ENCODE data around the gene ACY1.
A peak's percentile ranks its signal among the peaks of the same experiment; 100 is the strongest.

The ACY1 gene

DNA sequence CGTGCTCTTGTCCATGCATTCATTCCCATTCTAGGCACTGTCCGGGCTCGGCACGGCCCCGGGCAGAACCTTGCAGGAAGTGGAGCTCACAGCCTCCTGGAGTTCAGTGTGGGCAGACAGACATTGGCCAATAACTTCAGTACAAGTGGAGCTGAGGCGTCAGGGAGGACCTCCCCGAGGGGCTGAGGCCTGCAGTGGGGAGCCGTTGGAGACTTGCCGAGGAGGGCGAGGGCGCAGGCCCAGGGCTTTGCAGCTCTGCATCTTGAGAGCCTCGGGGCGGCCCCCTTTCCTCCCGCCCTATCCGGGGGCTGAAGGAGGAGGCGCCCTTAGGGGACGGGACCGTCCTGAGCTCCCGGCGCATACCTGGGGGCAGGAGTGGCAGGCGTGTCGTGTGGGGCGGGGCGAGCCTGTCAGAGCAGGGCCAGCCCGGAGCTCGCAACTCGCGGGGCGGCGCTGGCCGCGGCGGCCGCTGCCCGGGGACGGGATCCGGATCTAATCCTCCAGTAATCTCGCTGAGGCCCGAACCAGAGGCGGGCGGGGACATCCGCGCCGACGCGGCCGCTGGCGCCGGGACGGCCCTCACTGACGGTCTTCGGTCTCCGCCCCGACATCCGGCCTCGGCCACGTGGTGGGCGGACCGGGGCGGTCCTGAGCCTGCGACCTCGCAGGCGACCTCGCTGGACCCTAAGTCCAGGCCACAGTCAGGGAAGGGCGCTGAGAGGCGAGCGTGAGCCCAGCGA is at the start of gene ACY1:
ACY1 (plus strand) TSS at position 698 of the 740 bp plus-strand sequence. CDS start 530 bp downstream, outside the sequence.
- H3K36me3 Mint-ChIP-seq (ENCODE audit: low read depth), result peaks cover 20% of the 10 kb centered on the region
- peak within 1 kb of the TSS; percentile 90 for H3K27ac Mint-ChIP-seq
- intact Hi-C loops (cut with micrococcal nuclease), result no loop called here
- peaks cover 46% of the 10 kb centered on the region for H3K4me1 Mint-ChIP-seq (ENCODE audit: low read depth)
- no peaks in the 10 kb centered on the region for H3K27me3 Mint-ChIP-seq
- peak within 1 kb of the TSS; percentile 89 for H3K4me3 Mint-ChIP-seq
- H3K9me3 Mint-ChIP-seq, result no peaks in the 10 kb centered on the region

DNA sequence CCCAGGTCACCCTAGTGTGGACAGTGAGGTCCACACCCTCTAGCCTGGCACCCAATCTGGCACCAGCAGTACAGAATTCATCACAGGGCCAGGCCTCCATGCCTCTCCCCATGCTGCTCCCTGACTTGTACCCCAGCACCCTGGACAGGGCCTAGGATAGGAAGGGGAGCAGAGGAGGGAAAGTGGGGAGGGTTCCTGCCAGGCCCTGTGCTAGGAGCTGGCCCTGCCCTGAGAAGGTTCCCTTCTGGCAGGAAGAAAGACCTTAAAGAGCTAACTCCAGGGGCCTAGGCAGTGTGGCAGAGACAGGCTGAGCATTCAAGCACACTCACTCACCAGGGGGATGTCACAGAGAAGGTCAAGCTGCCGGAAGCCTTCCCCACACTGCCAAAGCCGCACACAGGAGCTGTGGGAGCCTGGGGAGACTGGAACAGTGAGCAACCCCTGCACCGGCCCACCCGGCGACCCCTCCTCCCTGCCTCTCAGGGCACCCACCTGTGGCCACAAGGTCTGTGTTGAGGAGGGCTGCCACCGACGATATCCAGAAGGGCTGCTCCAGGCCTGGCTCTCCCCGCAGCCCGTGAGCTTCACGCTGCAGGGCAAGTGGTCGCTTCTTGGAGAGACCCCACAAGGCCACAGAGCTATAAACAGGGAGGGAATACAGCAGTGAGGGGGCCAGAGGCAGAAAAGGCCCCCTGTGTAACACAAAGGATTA is 49.0 kb upstream of the ACY1 start:
- Mint-ChIP-seq H3K27me3 (no peaks in the 10 kb centered on the region), H3K4me1 (ENCODE audit: low read depth) (peaks cover 12% of the 10 kb centered on the region), H3K4me3 (no peak overlapping the region), H3K36me3 (ENCODE audit: low read depth) (peaks cover 78% of the 10 kb centered on the region), H3K9me3 (no peaks in the 10 kb centered on the region), H3K27ac (no peak overlapping the region)
- intact Hi-C loops (cut with micrococcal nuclease), result no loop called here

DNA sequence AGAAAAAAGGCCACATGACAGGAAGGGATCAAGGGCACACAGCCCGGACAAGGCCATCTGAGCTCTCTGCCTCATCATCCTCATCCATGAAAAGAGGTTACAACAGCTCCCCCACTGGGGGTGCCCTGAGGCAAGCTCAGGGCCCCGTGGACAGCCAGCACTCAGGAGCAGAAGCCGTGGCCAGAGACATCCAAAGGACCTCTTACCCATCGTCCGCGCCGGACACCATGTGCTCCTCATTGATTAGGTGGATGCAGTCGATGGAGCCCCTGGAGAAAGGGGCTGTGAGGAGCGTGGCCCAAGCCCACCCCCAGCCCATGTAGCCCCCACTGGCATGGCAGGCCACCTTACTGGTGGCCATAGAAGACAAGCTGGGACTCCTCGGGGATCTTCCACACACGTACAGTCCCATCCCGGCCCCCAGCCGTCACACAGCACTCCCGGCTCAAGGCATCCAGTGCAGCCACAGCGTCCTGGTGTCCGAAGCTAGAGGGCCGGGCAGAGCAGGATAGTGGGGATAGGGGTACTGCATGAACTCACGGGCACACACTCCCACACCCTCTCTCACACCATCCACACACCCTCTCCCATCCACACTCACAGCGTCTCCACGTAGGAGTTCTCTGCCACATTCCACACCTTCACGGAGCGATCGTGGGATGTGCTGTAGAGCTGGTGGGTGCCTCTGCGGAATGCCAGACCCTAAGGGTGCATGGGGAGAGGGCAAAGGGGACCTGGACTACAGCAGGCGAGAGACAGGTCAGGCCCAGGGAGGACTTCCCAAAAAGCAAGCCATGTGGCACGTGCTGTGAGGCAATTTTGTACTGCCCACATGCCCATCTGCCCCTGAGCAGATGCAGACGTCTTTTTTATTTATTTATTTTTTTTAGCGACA is 48.1 kb upstream of the ACY1 start:
- Mint-ChIP-seq H3K27me3 (no peaks in the 10 kb centered on the region), H3K27ac (no peak overlapping the region), H3K36me3 (ENCODE audit: low read depth) (peaks cover 81% of the 10 kb centered on the region), H3K4me3 (no peak overlapping the region), H3K9me3 (no peaks in the 10 kb centered on the region), H3K4me1 (ENCODE audit: low read depth) (peaks cover 13% of the 10 kb centered on the region)
- intact Hi-C loops (cut with micrococcal nuclease), result no loop called here

DNA sequence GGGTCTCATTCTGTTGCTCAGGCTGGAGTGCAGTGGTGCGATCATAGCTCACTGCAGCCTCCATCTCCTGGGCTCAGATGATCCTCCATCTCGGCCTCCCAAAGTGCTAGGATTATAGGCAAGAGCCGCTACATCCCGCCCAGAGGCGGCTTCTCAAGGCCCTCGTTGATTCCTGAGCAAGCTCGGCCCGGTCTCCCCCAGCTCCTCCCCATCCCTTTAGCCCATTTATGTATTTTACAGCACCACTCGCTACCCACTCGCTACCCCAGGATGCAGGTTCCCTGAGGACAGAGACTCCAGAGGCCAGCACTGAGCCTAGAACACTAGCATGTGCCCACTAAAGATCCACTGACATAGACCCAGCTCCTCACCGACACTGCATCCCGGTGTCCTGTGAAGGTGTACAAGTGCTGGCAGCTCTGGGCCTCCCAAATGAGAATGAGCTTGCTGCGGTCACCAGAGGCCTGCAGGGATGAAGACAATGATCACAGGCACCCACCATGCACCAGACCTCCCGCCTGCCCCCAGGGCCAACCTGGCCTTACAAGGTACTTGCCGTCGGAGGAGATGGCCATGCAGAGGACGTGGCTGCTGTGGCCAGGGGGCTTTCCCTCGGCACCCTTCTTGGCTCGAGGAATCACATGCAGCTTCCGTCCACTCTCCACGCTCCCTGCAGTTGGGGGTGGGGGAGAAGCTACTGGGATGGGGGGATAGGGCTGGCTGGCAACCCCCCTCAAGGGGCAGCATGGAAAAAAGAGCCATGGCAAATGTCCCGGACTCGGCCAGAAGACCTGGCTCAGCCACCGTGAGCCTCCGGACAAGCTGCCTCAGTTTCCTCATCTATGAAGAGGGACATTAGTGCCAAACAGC is 47.2 kb upstream of the ACY1 start:
- Mint-ChIP-seq H3K27ac (no peak overlapping the region), H3K9me3 (no peaks in the 10 kb centered on the region), H3K27me3 (no peaks in the 10 kb centered on the region), H3K4me1 (ENCODE audit: low read depth) (peaks cover 22% of the 10 kb centered on the region), H3K4me3 (no peak overlapping the region), H3K36me3 (ENCODE audit: low read depth) (peaks cover 89% of the 10 kb centered on the region)
- intact Hi-C loops (cut with micrococcal nuclease), result no loop called here

DNA sequence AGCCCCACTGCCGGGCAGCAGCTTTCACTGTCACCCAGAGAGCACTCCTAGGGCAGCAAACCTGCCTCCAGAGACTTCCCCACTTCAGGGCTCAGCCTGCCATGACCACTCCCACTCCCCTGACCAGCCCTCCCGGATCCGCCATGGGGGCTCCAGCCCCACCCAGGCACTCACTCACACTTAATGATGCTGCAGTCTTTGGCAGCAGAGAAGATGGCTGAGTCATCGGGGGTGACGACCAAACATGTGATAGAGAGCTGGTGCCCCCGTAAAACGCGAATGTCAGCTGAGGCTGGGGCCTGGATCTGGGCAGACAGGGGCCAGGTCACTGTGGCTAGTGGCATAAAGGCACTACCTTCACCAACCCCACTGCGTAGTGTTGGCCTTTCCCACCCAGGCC is 46.3 kb upstream of the ACY1 start:
- Mint-ChIP-seq H3K4me1 (ENCODE audit: low read depth) (peaks cover 25% of the 10 kb centered on the region), H3K9me3 (no peaks in the 10 kb centered on the region), H3K27ac (no peak overlapping the region), H3K27me3 (no peaks in the 10 kb centered on the region), H3K4me3 (no peak overlapping the region), H3K36me3 (ENCODE audit: low read depth) (peaks cover 83% of the 10 kb centered on the region)
- intact Hi-C loops (cut with micrococcal nuclease), result no loop called here

DNA sequence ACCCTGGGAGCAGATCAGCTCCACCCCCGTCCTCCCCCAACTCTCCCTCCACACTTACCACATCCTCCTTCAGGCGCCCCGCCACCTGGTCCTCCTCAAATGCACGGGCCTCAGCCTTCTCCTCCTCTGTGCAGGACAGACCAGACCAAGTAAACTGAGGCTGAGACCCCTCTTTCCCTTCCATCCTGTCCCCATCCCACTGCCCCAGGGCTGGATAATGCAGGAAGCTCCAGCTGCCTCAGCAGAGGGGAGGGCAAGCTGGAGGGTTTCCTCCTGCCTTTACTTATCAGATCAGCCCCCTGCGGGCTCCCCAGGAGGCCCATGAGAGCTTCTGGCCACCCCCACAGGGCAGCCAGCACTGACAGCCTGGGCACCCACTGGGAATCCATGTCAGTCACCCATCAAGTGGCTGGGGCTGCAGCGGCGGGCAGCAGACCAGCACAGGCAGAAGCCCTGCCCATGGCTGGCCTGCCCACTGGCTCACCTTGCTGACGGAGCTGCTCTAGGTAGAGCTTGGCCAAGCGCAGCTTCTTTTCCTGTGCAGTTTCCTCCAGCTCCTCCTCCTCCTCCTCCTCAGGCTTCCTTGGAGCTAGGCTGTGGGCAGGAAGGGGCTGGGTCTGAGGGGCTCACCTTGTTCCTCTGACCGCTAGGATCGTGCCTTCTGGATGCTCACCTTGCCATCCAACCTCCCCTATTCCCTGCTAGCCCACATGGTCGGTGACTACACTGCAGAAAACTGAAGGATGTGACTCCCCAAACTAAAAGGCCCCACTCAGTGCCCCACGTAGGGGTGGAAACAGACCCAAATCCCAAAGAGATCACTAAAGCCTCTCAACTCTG is 45.5 kb upstream of the ACY1 start:
- Mint-ChIP-seq H3K4me1 (ENCODE audit: low read depth) (peaks cover 34% of the 10 kb centered on the region), H3K36me3 (ENCODE audit: low read depth) (peaks cover 75% of the 10 kb centered on the region), H3K9me3 (no peaks in the 10 kb centered on the region), H3K4me3 (no peak overlapping the region), H3K27ac (no peak overlapping the region), H3K27me3 (no peaks in the 10 kb centered on the region)
- intact Hi-C loops (cut with micrococcal nuclease), result no loop called here

DNA sequence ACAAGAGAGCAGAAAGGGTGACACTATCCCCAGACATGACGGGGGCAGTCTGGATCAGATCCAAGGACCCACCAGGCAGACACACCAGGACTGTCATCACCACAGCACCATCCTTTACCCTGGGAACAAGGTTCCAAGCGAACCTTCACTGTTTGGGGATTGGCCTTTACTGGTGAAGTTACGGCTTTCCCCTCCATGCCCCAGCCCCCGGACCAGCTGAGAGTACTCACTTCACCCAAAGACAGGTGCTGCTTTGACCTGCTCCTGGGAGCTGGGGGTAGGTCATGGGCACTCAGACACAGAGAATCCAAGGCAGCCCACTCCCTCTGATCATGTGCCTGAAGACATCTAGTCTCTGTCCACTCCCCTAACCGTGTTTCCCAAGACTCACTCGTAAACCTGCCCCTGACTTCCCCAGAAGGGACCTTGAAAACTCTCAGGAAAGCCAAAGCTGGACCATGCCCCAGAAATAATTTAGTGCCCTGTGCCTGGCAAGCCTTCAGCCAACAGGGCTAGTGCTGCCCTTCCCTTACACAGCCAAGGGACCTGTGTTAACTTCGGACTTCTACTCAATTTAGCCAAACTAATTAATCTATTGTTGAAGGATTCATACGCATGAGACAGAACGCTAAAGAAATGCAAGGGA is 44.4 kb upstream of the ACY1 start:
- Mint-ChIP-seq H3K4me1 (ENCODE audit: low read depth) (peaks cover 38% of the 10 kb centered on the region), H3K9me3 (no peaks in the 10 kb centered on the region), H3K27me3 (no peaks in the 10 kb centered on the region), H3K36me3 (ENCODE audit: low read depth) (peaks cover 65% of the 10 kb centered on the region), H3K27ac (no peak overlapping the region), H3K4me3 (no peak overlapping the region)
- intact Hi-C loops (cut with micrococcal nuclease), result no loop called here

DNA sequence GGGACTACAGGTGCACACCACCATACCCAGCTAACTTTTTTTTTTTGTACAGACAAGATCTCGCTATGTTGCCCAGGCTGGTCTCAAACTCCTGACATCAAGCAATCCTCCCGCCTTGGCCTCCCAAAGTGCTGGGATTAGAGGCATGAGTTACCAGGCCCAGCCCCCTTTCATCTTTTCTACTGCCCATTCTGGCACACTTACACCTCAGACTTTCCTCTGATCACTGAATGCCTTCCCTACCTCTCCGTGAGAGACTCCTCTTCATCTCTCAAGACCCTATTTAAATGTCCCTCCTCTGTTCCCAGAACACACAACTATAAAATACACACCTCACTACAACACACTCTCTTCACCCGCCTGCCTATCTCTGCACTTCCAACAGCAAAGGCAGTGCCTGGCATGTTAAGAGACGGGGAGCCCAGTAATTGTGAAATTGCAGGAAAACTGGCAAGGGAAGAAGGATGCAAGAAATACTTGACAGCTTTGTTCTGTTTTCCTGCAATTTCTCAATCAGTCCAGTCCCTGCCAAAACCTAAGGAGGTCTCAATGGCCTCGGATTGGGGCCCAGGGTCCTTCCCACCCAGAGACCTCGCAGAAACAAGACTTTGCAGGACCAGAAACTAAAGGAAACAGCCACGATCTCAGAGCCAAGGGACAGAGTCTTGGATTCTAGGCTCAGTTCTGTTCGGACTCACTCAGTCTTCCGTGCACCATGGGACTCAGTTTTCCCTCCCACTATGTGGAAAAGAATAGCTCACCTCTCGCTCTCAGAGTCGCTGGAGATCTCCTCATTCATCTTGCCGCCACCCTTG is 42.5 kb upstream of the ACY1 start:
- H3K36me3 Mint-ChIP-seq (ENCODE audit: low read depth), result peaks cover 50% of the 10 kb centered on the region
- peaks cover 44% of the 10 kb centered on the region for H3K4me1 Mint-ChIP-seq (ENCODE audit: low read depth)
- H3K27me3 Mint-ChIP-seq, result no peaks in the 10 kb centered on the region
- H3K4me3 Mint-ChIP-seq, result peak overlapping the region; percentile 82
- intact Hi-C loops (cut with micrococcal nuclease), result loop anchor here (5.0 kb wide), 1 partner anchor 116 kb away; the partner anchor contains the start of gene DUSP7
- H3K27ac Mint-ChIP-seq, result peak overlapping the region; percentile 85
- H3K9me3 Mint-ChIP-seq, result no peaks in the 10 kb centered on the region

DNA sequence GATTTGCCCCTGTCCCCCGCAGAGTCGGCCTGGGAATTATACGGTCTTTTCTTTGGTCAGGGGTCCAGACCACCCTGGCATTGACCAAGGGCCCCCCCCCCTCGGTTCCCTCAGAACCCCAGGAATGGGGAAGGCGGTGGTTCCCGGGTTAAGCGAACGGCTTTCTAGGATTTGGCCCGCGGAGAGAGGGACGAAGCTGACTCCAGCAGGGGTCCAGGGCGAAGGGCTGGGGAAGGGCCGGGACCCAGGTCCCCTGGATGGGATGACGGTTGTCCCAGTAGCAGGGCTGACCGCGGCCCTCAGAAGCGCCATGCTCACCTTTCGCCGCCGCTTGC is 41.9 kb upstream of the ACY1 start:
- H3K4me3 Mint-ChIP-seq, result peak overlapping the region; percentile 82
- peak overlapping the region; percentile 85 for H3K27ac Mint-ChIP-seq
- H3K36me3 Mint-ChIP-seq (ENCODE audit: low read depth), result peaks cover 44% of the 10 kb centered on the region
- H3K9me3 Mint-ChIP-seq, result no peaks in the 10 kb centered on the region
- intact Hi-C loops (cut with micrococcal nuclease), result loop anchor here (5.0 kb wide), 1 partner anchor 116 kb away; the partner anchor contains the start of gene DUSP7
- no peaks in the 10 kb centered on the region for H3K27me3 Mint-ChIP-seq
- H3K4me1 Mint-ChIP-seq (ENCODE audit: low read depth), result peaks cover 48% of the 10 kb centered on the region

DNA sequence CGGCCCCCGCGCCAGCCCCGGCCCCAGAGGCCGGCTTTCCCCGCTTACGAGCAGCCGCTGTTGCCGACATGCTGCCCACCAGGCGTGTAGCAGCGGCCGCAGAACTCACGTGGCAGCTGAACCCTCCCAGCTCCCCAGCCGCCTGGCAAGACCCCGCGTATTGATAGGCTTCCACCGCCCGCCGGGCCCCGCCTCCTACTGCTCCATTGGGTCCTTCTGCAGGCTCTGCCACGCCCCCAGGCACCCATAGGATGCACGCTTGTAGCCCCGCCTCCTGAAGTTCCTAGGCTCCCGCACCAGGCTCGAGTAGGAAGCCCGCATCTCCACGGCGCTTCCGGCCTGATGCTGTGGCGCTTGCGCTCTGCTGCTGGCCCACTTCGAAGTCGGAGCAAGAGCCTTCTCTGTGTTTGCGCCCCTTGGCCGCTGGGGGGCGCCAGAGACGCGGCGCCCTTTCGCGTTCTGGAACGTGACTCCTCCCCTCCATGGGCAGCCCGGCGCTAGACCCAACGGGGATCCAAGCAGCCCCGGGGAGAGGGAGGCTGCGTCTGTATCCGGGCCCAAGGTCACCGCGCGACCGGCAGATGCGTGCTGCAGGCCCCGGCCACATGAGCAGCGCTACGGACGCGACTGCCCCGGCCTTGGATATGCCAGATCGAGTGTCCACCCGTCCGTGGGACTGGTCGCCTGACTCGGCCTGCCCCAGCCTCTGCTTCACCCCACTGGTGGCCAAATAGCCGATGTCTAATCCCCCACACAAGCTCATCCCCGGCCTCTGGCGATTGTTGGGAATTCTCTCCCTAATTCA is 41.3 kb upstream of the ACY1 start, which contains the start of the genes PARP3 and RRP9:
PARP3 (plus strand) TSS at position 566 of the 805 bp plus-strand sequence. CDS start 993 bp downstream, outside the sequence.
RRP9 (minus strand) TSS at position 107 of the 805 bp plus-strand sequence; CDS start at position 70, 37 bp downstream.
- no peaks in the 10 kb centered on the region for H3K27me3 Mint-ChIP-seq
- peaks cover 38% of the 10 kb centered on the region for H3K36me3 Mint-ChIP-seq (ENCODE audit: low read depth)

More for the DNA sequence above, 41.3 kb upstream of the ACY1 start, which contains the start of the genes PARP3 and RRP9:
- H3K4me1 Mint-ChIP-seq (ENCODE audit: low read depth), result peaks cover 48% of the 10 kb centered on the region
- H3K27ac Mint-ChIP-seq, result peak within 1 kb of the TSS; percentile 85
- intact Hi-C loops (cut with micrococcal nuclease), result loop anchor here (1.0 to 5.0 kb wide), 3 partner anchors 32 to 115 kb away; partner anchors contain the start of genes ABHD14B, DUSP7 and RPL29
- peak within 1 kb of the TSS; percentile 82 for H3K4me3 Mint-ChIP-seq
- H3K9me3 Mint-ChIP-seq, result no peaks in the 10 kb centered on the region
